ENCODE measurements around the gene ZNF205. TPM values are rescaled to one million over a fixed set of nuclear protein-coding genes. Genes with fewer than 3 reads are reported as not detected.

Gene ZNF205
- total and polyA plus RNA-seq, 2 of the 13 experiments (the other 11 are each of a cell fraction or from before 2014, with no cell fraction given), result 5.8 to 10.2 TPM

- TF ChIP-seq ZBTB49 (CRISPR knock-in tag; IDR thresholded peaks at IDR 0.05; ENCODE audit: borderline replicate concordance), result no peak
- no peak for TF ChIP-seq ZFP36L2 (CRISPR knock-in tag; IDR thresholded peaks at IDR 0.05)
- 0 out of 2 replicates have a peak, but pooled peaks have one; percentile 25 for TF ChIP-seq ZNF160 (CRISPR knock-in tag; IDR thresholded peaks at IDR 0.05)
- TF ChIP-seq DNMT1 (CRISPR knock-in tag; IDR thresholded peaks at IDR 0.05), result peak; percentile 64; the same call in 1 of the 2 replicates
- 0 out of 2 replicates have a peak, but pooled peaks have one; percentile 4 for TF ChIP-seq BHLHE40 (IDR thresholded peaks at IDR 0.05; ENCODE audit: low read length)
- peak; percentile 55 for TF ChIP-seq TFDP2 (CRISPR knock-in tag; IDR thresholded peaks at IDR 0.05)
- TF ChIP-seq NR2F2 (IDR thresholded peaks at IDR 0.05; ENCODE audit: borderline replicate concordance, low read depth), result 0 out of 2 replicates have a peak, but pooled peaks have one; percentile 47
- peak in 1 of 2 experiments; percentile 91; a peak in 2 of 4 replicates for TF ChIP-seq KLF16 (CRISPR knock-in tag; IDR thresholded peaks at IDR 0.05)
- no peak for TF ChIP-seq ZNF138 (CRISPR knock-in tag; IDR thresholded peaks at IDR 0.05; ENCODE audit: low read depth)
- TF ChIP-seq ZNF382 (CRISPR knock-in tag; IDR thresholded peaks at IDR 0.05; ENCODE audit: borderline replicate concordance), result no peak
- peak; percentile 66; the same call in 1 of the 2 replicates for TF ChIP-seq SP4 (CRISPR knock-in tag; IDR thresholded peaks at IDR 0.05)
- TF ChIP-seq ZFY (CRISPR knock-in tag; IDR thresholded peaks at IDR 0.05), result peak; percentile 79
- no peak; the same call in 1 of the 2 replicates for TF ChIP-seq ZNF142 (CRISPR knock-in tag; IDR thresholded peaks at IDR 0.05)
- TF ChIP-seq KMT2A (CRISPR knock-in tag; IDR thresholded peaks at IDR 0.05), result peak; percentile 88
- TF ChIP-seq RXRA (CRISPR knock-in tag; IDR thresholded peaks at IDR 0.05), result peak; percentile 56
- no peak for TF ChIP-seq ATF6 (CRISPR knock-in tag; conservative IDR thresholded peaks at IDR 0.05)
- peak; percentile 62 for TF ChIP-seq ZBTB7B (CRISPR knock-in tag; IDR thresholded peaks at IDR 0.05)
- peak; percentile 63; the same call in 1 of the 2 replicates for TF ChIP-seq ZFP1 (CRISPR knock-in tag; IDR thresholded peaks at IDR 0.05)
These were observed at the start of gene ZNF205 (continued) for GRCh38 chr16:3112058-3112880.

Measured in HepG2 (cell line).